Gastroesophageal sphincter (tissue), 4 donors: Measurements from ENCODE around the gene ORM2. TPM values are rescaled to one million over a fixed set of nuclear protein-coding genes. Genes with fewer than 3 reads are reported as not detected.

ENCODE experiments used
- ATAC-seq: fragments of 150-250 bp; one replicate; pipeline ENCODE4 v1.9.1; 2016; ENCODE audit warnings: mild to moderate bottlenecking, moderate library complexity
- H3K27ac ChIP-seq, 4 donors: fragments of 200-600 bp; sonication (generic) in 3 of 4; 1 replicate in 3 of 4; 2 replicates in 1 of 4; pipeline ENCODE4 v1.5.1; 2016 to 2019
- H3K27me3 ChIP-seq: fragments of 200-600 bp; sonication (generic); one replicate; pipeline ENCODE4 v1.5.1; 2019
- H3K36me3 ChIP-seq, 2 donors: fragments of 200-600 bp; sonication (generic); one replicate each; pipeline ENCODE4 v1.5.1; 2019; ENCODE audit warnings: control low read depth in 1 of 2
- H3K4me1 ChIP-seq, 3 donors: fragments of 200-600 bp; sonication (generic); 1 replicate in 2 of 3; 2 replicates in 1 of 3; pipeline ENCODE4 v1.5.1; 2016 to 2019; ENCODE audit warnings: control low read depth in 2 of 3
- H3K4me3 ChIP-seq, 2 donors: fragments of 200-600 bp; sonication (generic); one replicate each; pipeline ENCODE4 v1.5.1; 2019; ENCODE audit warnings: mild to moderate bottlenecking in 1 of 2, moderate library complexity in 1 of 2
- H3K9me3 ChIP-seq, 3 donors: fragments of 200-600 bp; sonication (generic); one replicate each; pipeline ENCODE4 v1.5.1; 2017 to 2019; ENCODE audit warnings: control low read depth in 2 of 3
- EP300 ChIP-seq: sonication (generic); formaldehyde crosslinking; IDR thresholded peaks from one replicate; pipeline ENCODE4 v1.6.1; 2017; ENCODE audit warnings: antibody characterized with exemption, mild to moderate bottlenecking
- POLR2A ChIP-seq, 2 donors: fragments of 450-650 bp; IDR thresholded peaks; one replicate each; pipeline ENCODE4 v1.6.1; 2017; ENCODE audit warnings: antibody characterized with exemption in 2 of 2, mild to moderate bottlenecking in 2 of 2, moderate library complexity in 1 of 2
- POLR2AphosphoS5 ChIP-seq: sonication (generic); formaldehyde crosslinking; IDR thresholded peaks from one replicate; pipeline ENCODE4 v1.6.1; 2017; ENCODE audit warnings: antibody characterized with exemption
- WGBS, 2 donors: methylation state at CpG; one replicate each; pipeline ENCODE4 v1.1.5; 2018; ENCODE audit warnings: low coverage in 1 of 2; 5-methylcytosine and 5-hydroxymethylcytosine counted together
- total RNA-seq, 4 donors: library from RNA; depleted of rRNA; stranded (reverse); fragments of >200 nt; gene quantifications; one replicate each; pipeline ENCODE4 v1.1.0, GENCODE V29; 2016
- TF ChIP-seq, protein P1 (sequence below), 4 experiments: fragments of 200-600 bp in 2 of 4; fragments of 450-650 bp in 2 of 4; sonication (generic) in 1 of 4; IDR thresholded peaks; one replicate each; pipeline ENCODE4 v1.5.1; 2017 to 2019; ENCODE audit warnings: antibody characterized with exemption in 4 of 4, mild to moderate bottlenecking in 2 of 4, moderate library complexity in 2 of 4

ORM2 gene
- total RNA-seq, 4 donors from 2014 or later, result not detected

DNA sequence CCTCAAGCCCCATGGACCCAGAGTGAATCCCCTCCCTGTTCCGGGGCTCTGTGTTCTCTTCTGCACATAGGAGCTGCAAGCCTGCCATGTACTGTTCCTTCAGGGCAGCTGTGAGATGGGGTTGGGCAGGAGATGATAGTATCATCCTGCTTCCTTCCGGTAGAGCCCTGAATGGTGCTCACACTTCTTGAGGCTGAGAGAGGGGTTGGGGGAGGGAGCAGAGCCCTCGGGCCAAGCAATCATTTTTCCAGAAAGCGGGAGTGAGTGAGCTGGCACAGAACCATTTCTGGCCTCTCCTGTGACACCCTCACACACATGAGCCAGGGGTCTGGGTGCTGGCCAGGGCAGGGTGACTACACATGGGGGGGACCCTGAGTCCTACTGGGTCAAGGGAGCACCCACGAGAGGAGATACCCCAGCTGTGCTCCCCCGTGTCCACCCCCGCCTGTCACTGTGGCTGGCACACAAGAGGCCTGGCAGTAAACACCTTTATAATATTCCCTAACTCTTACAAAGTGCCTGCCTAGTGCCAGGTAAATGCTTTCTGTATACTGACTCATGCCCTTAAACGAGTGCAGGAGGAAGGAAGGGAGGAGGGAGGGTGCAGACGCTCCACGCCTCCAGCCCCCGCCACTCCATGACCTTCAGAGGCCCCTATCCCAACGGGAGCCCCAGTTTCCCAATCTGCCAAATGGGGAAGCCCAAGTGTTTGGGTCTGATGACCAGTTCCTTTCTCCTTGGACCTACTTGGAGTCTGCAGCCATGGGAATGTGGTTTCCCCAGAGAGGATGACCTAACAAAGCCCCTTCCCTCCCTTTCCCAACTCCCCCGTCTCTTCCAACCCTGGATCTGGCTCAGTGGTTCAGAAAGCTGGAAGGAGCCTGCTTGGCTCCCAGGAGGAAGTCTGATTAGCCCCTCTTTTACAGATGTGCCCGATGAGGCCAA lies 42.6 kb downstream of the ORM2 start:
- H3K27me3 ChIP-seq, result no peaks in the 10 kb centered on the region
- no peak overlapping the region for H3K4me3 ChIP-seq
- 40 to 42% methylated on average over 2 to 3 of the region's 14 CpGs for WGBS, 2 donors
- TF ChIP-seq POLR2A (IDR thresholded peaks at IDR 0.05) (no peak), POLR2AphosphoS5 (peak; percentile 3)
- H3K36me3 ChIP-seq, result peaks cover 0 to 65% of the 10 kb centered on the region in 2 donors
- peak overlapping the region in 3 of 4 donors; percentile 48 to 58 (median 54) for H3K27ac ChIP-seq
- H3K9me3 ChIP-seq, result no peaks in the 10 kb centered on the region
- ATAC-seq, result peak; percentile 37
- H3K4me1 ChIP-seq, result peaks cover 0 to 32% (median 4%) of the 10 kb centered on the region in 3 donors

- no CpG with 5 or more reads among the region's 9 CpGs for WGBS, 2 donors
- ATAC-seq, result peak; percentile 58
- Histone ChIP-seq H3K9me3 (no peaks in the 10 kb centered on the region), H3K4me3 (no peak overlapping the region), H3K27ac (peak overlapping the region in 3 of 4 donors; percentile 48 to 58 (median 54)), H3K4me1 (peaks cover 0 to 32% (median 4%) of the 10 kb centered on the region in 3 donors), H3K27me3 (no peaks in the 10 kb centered on the region), H3K36me3 (peaks cover 0 to 64% of the 10 kb centered on the region in 2 donors)
- TF ChIP-seq POLR2A (IDR thresholded peaks at IDR 0.05), result no peak
- no peak for TF ChIP-seq EP300
- no peak for TF ChIP-seq POLR2AphosphoS5
- TF ChIP-seq, protein P1, sequence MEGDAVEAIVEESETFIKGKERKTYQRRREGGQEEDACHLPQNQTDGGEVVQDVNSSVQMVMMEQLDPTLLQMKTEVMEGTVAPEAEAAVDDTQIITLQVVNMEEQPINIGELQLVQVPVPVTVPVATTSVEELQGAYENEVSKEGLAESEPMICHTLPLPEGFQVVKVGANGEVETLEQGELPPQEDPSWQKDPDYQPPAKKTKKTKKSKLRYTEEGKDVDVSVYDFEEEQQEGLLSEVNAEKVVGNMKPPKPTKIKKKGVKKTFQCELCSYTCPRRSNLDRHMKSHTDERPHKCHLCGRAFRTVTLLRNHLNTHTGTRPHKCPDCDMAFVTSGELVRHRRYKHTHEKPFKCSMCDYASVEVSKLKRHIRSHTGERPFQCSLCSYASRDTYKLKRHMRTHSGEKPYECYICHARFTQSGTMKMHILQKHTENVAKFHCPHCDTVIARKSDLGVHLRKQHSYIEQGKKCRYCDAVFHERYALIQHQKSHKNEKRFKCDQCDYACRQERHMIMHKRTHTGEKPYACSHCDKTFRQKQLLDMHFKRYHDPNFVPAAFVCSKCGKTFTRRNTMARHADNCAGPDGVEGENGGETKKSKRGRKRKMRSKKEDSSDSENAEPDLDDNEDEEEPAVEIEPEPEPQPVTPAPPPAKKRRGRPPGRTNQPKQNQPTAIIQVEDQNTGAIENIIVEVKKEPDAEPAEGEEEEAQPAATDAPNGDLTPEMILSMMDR (IDR thresholded peaks at IDR 0.05), result no peak
Observed at GRCh38 chr9:114372921-114373448, 43.3 kb downstream of the ORM2 start.

GRCh38 chr9:114373960-114374730 lies 44.5 kb downstream of the ORM2 start:
- H3K27ac ChIP-seq, result no peak overlapping the region
- H3K4me3 ChIP-seq, result no peak overlapping the region
- H3K36me3 ChIP-seq, result peaks cover 0 to 64% of the 10 kb centered on the region in 2 donors
- no peak for ATAC-seq
- WGBS, 2 donors, result 89 to 95% methylated on average over 4 to 8 of the region's 16 CpGs
- no peaks in the 10 kb centered on the region for H3K9me3 ChIP-seq
- no peaks in the 10 kb centered on the region for H3K27me3 ChIP-seq
- TF ChIP-seq, protein P1 (IDR thresholded peaks at IDR 0.05), result no peak
- TF ChIP-seq POLR2A (IDR thresholded peaks at IDR 0.05) (no peak), POLR2AphosphoS5 (no peak)
- peaks cover 0 to 41% (median 4%) of the 10 kb centered on the region in 3 donors for H3K4me1 ChIP-seq

DNA sequence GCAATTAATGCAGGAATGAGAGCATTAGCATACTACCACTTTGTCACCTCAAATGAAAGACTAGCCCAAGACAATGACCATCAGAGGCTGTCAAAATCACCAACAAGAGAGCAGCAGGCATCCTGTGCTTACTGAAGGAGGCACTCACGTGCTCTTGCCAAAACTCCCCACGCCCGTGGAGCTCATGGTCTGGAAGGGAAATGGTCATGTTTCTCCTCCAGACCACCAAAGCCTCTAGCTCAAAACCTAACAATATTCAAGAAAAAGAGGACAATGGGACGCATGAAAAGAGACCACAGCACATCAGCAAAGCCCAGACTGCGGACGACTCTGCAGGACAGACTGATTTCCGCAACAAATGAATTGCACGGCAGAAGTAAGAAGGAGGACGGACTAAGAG lies 45.3 kb downstream of the ORM2 start:
- H3K36me3 ChIP-seq, result peaks cover 0 to 71% of the 10 kb centered on the region in 2 donors
- no peak overlapping the region for H3K27ac ChIP-seq
- no peaks in the 10 kb centered on the region for H3K27me3 ChIP-seq
- TF ChIP-seq POLR2AphosphoS5 (no peak), POLR2A (IDR thresholded peaks at IDR 0.05) (no peak), EP300 (no peak)
- TF ChIP-seq, protein P1 (IDR thresholded peaks at IDR 0.05), result no peak
- no peaks in the 10 kb centered on the region for H3K9me3 ChIP-seq
- no peak for ATAC-seq
- 82 to 90% methylated on average over 7 to 8 of the region's 9 CpGs for WGBS, 2 donors
- H3K4me3 ChIP-seq, result no peak overlapping the region
- H3K4me1 ChIP-seq, result peaks cover 0 to 43% (median 4%) of the 10 kb centered on the region in 3 donors
